A673 (cell line): Measurements from ENCODE around the gene PCID2. TPM values are rescaled to one million over a fixed set of nuclear protein-coding genes. Genes with fewer than 3 reads are reported as not detected.

Experiments used
- BruUV-seq: library from RNA; stranded (reverse); fragments of 400-500 nt; replicated peaks from 2 replicates; lab custom pipeline; 2021; lab: Mats Ljungman, UMichigan
- CTCF ChIA-PET: fragments of 300-600 bp; sonication (Branson Sonifier 250); formaldehyde crosslinking; loops from one replicate; lab custom pipeline; 2022; ENCODE audit warnings: antibody characterized with exemption; lab: Charles Lee
- POLR2A ChIA-PET: fragments of 300-600 bp; sonication (Branson Sonifier 250); formaldehyde crosslinking; loops from one replicate; lab custom pipeline; 2022; ENCODE audit warnings: antibody characterized with exemption; ENCODE audit not compliant: low non-redundant PET; lab: Charles Lee
- DNase-seq: peaks from one replicate; pipeline ENCODE4 v3.0.0-alpha.2; 2015; ENCODE audit warnings: low spot score
- H3K27ac ChIP-seq: fragments of 200-600 bp; sonication (generic); 2 replicates; pipeline ENCODE4 v1.5.1; 2016; ENCODE audit warnings: mixed run types, low read depth, mild to moderate bottlenecking, mixed read lengths, antibody characterized with exemption, low read length; ENCODE audit not compliant: poor library complexity, severe bottlenecking
- H3K27me3 ChIP-seq: fragments of 200-600 bp; sonication (generic); replicated peaks from 2 replicates; pipeline ENCODE4 v1.6.1; 2017; ENCODE audit warnings: mixed run types, low read depth, mild to moderate bottlenecking, mixed read lengths, antibody characterized with exemption, low read length; ENCODE audit not compliant: insufficient read depth, poor library complexity
- H3K36me3 ChIP-seq: fragments of 200-600 bp; sonication (generic); 2 replicates; pipeline ENCODE4 v1.6.1; 2016; ENCODE audit warnings: mixed run types, mild to moderate bottlenecking, mixed read lengths, antibody characterized with exemption, low read length; ENCODE audit not compliant: insufficient read depth, poor library complexity, severe bottlenecking
- H3K4me1 ChIP-seq: fragments of 200-600 bp; sonication (generic); 2 replicates; pipeline ENCODE4 v1.6.1; 2017; ENCODE audit warnings: mixed run types, mild to moderate bottlenecking, mixed read lengths, antibody characterized with exemption, low read length; ENCODE audit not compliant: insufficient read depth, poor library complexity, severe bottlenecking
- H3K4me3 ChIP-seq: fragments of 200-600 bp; sonication (generic); 2 replicates; pipeline ENCODE4 v1.5.1; 2016; ENCODE audit warnings: low read depth, mixed run types, mild to moderate bottlenecking, mixed read lengths, low read length; ENCODE audit not compliant: poor library complexity, severe bottlenecking
- H3K9me3 ChIP-seq: fragments of 200-600 bp; sonication (generic); 2 replicates; pipeline ENCODE4 v1.6.1; 2016; ENCODE audit warnings: mixed run types, low read depth, mild to moderate bottlenecking, mixed read lengths, antibody characterized with exemption, low read length; ENCODE audit not compliant: poor library complexity, severe bottlenecking
- EZH2 ChIP-seq: fragments of 200-600 bp; sonication (generic); IDR thresholded peaks from 2 replicates; pipeline ENCODE4 v1.6.1; 2017; ENCODE audit warnings: borderline replicate concordance, low read depth, mild to moderate bottlenecking, mixed read lengths, antibody characterized with exemption, low read length; ENCODE audit not compliant: poor library complexity, severe bottlenecking
- intact Hi-C: fragments of 100-400 bp; cut with micrococcal nuclease; formaldehyde crosslinking; loops from one replicate; pipeline ENCODE4 v1.10.0; 2022; ENCODE audit not compliant: unreplicated experiment
- total RNA-seq: library from RNA; stranded (reverse); gene quantifications from 2 replicates; pipeline ENCODE4 v1.2.3, GENCODE V29; 2021
- TF ChIP-seq, protein P1 (sequence below): fragments of 300-800, 200-600 bp; sonication (generic); conservative IDR thresholded peaks from 2 replicates; pipeline ENCODE4 v1.5.1; 2017; ENCODE audit warnings: low read depth, mild to moderate bottlenecking, antibody characterized with exemption, low read length, moderate library complexity, mixed read lengths

Gene PCID2
- total RNA-seq, 1 experiment from 2014 or later: 67.5 TPM

DNA sequence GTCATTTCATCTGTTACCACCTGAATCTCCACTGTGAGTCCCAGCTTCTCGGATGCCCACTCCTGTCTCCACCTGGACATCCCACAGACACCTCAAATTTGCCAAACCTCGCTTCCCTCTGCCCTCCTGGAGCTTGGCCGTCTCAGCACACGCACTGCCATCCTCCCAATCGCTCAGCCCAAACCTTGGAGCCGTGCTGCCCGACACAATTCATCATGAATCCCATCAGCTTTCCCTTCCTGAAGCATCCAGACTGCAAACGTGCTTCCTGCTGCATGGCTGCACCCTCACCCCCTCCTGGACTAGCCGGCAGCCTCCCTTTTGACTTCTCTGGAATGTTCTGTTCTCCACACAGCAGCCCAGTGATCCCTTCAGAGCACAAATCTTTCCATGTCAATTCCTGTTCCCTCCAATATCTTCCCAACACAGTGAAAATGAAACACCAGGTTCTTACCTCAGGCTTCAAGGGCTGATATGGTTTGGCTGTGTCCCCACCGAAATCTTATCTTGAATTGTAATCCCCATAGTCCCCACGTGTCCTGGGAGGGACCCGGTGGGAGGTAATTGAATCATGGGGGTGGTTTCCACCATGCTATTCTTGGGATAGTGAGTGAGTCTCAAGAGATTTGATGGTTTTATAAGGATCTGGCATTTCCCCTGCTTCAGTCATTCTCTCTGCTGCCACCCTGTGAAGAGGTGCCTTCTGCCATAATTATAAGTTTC is 51.1 kb downstream of the PCID2 start:
- ChIA-PET POLR2A (no interaction called here), CTCF (no interaction called here)
- Histone ChIP-seq H3K9me3 (no peaks in the 10 kb centered on the region), H3K36me3 (no peaks in the 10 kb centered on the region), H3K27ac (no peak overlapping the region), H3K4me3 (no peak overlapping the region), H3K4me1 (peaks cover 28% of the 10 kb centered on the region), H3K27me3 (no peaks in the 10 kb centered on the region)
- DNase-seq: peak; percentile 64
- TF ChIP-seq EZH2: no peak
- TF ChIP-seq, protein P1, sequence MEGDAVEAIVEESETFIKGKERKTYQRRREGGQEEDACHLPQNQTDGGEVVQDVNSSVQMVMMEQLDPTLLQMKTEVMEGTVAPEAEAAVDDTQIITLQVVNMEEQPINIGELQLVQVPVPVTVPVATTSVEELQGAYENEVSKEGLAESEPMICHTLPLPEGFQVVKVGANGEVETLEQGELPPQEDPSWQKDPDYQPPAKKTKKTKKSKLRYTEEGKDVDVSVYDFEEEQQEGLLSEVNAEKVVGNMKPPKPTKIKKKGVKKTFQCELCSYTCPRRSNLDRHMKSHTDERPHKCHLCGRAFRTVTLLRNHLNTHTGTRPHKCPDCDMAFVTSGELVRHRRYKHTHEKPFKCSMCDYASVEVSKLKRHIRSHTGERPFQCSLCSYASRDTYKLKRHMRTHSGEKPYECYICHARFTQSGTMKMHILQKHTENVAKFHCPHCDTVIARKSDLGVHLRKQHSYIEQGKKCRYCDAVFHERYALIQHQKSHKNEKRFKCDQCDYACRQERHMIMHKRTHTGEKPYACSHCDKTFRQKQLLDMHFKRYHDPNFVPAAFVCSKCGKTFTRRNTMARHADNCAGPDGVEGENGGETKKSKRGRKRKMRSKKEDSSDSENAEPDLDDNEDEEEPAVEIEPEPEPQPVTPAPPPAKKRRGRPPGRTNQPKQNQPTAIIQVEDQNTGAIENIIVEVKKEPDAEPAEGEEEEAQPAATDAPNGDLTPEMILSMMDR: no peak
- intact Hi-C loops: no loop called here
- no TSS peak for BruUV-seq

DNA sequence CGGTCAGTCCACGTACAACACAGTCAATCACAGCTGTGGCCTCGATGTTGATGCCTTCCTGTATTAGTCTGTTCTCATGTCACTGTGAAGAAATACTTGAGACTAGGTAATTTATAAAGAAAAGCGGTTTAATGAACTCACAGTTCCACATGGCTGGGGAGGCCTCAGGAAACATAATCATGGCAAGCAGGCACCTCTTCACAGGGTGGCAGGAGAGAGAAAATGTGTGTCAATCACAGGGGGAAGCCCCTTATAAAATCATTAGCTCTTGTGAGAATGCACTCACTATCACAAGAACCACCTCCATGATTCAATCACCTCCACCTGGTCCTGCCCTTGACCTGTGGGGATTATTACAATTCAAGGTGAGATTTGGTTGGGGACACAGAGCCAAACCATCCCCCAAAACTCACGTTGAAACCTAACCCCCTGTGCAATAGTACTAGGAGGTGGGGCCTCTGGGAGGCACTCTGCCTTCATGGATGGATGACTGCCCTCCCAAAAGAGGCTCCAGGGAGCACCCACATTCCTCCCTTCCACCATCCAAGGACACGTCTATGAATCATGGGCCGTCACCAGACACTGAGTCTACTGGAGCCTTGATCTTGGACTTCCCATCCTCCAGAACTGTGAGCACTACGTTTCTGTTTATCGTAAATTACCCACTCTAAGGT is 52.4 kb downstream of the PCID2 start:
- no peak for TF ChIP-seq EZH2
- TF ChIP-seq, protein P1: no peak
- Histone ChIP-seq H3K9me3 (no peaks in the 10 kb centered on the region), H3K4me1 (peaks cover 33% of the 10 kb centered on the region), H3K4me3 (no peak overlapping the region), H3K36me3 (no peaks in the 10 kb centered on the region), H3K27ac (no peak overlapping the region), H3K27me3 (no peaks in the 10 kb centered on the region)
- no peak for DNase-seq
- ChIA-PET POLR2A (no interaction called here), CTCF (no interaction called here)
- intact Hi-C loops: no loop called here
- BruUV-seq: no TSS peak

DNA sequence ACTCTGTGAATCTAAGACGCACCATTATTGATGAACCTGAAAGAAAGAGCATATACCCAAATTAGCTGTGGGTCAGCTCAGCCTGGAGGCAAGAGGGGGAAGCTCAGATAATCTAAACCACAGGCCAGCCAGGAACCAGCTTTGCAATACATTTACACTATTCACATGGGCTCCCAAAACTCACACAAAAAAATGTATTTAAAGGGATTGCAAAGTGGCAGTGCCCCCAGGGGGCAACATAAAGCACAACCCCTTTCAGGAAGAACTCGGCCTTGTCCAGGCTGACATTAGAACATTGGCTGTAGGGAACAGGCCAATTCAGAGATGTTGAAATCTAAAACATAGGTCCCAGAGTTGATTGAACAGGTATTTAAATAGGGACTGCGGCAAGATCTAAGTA is 53.3 kb downstream of the PCID2 start:
- Histone ChIP-seq H3K9me3 (no peaks in the 10 kb centered on the region), H3K27ac (no peak overlapping the region), H3K27me3 (no peaks in the 10 kb centered on the region), H3K36me3 (no peaks in the 10 kb centered on the region), H3K4me1 (peaks cover 33% of the 10 kb centered on the region), H3K4me3 (no peak overlapping the region)
- intact Hi-C loops: no loop called here
- DNase-seq: no peak
- BruUV-seq: no TSS peak
- TF ChIP-seq EZH2: no peak
- TF ChIP-seq, protein P1: no peak
- ChIA-PET CTCF (no interaction called here), POLR2A (no interaction called here)
